HL-60 (cell line): ENCODE measurements around the gene TRMT5.

Experiments
- CTCF ChIP-seq: IDR thresholded peaks from one replicate; pipeline ENCODE4 v1.5.1; 2011; ENCODE audit warnings: low read length, control low read depth, inconsistent platforms; ENCODE audit not compliant: insufficient read depth
- GABPA ChIP-seq: IDR thresholded peaks from 2 replicates; pipeline ENCODE4 v1.6.1; 2012; ENCODE audit warnings: low read depth
- POLR2AphosphoS5 ChIP-seq: IDR thresholded peaks from 2 replicates; pipeline ENCODE4 v1.6.1; 2012; ENCODE audit warnings: low read depth
- TF ChIP-seq, protein P1 (sequence below): IDR thresholded peaks from 2 replicates; pipeline ENCODE4 v1.6.1; 2012; ENCODE audit warnings: low read depth; ENCODE audit not compliant: insufficient replicate concordance

DNA sequence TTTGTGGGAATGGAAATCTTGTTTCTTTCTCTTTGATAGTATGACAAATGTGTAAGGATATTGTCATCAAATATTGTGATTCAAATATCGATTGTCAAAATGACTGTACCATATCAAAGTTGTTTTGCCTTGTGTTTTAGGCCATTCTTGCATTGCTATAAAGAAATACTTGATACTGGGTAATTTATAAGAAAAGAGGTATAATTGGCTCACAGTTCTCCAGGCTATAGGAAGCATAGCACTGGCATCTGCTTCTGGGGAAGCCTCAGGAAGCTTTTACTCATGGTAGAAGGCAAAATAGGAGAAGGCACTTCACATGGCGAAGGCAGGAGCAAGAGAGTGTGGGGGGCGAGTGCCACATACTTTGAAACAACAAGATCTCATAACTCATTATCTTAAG is 7.8 kb downstream of the TRMT5 start:
- TF ChIP-seq GABPA (no peak), CTCF (no peak), POLR2AphosphoS5 (no peak)
- TF ChIP-seq, protein P1, sequence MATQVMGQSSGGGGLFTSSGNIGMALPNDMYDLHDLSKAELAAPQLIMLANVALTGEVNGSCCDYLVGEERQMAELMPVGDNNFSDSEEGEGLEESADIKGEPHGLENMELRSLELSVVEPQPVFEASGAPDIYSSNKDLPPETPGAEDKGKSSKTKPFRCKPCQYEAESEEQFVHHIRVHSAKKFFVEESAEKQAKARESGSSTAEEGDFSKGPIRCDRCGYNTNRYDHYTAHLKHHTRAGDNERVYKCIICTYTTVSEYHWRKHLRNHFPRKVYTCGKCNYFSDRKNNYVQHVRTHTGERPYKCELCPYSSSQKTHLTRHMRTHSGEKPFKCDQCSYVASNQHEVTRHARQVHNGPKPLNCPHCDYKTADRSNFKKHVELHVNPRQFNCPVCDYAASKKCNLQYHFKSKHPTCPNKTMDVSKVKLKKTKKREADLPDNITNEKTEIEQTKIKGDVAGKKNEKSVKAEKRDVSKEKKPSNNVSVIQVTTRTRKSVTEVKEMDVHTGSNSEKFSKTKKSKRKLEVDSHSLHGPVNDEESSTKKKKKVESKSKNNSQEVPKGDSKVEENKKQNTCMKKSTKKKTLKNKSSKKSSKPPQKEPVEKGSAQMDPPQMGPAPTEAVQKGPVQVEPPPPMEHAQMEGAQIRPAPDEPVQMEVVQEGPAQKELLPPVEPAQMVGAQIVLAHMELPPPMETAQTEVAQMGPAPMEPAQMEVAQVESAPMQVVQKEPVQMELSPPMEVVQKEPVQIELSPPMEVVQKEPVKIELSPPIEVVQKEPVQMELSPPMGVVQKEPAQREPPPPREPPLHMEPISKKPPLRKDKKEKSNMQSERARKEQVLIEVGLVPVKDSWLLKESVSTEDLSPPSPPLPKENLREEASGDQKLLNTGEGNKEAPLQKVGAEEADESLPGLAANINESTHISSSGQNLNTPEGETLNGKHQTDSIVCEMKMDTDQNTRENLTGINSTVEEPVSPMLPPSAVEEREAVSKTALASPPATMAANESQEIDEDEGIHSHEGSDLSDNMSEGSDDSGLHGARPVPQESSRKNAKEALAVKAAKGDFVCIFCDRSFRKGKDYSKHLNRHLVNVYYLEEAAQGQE, result no peak
